Fibroblast of gingiva (primary cell): ENCODE measurements around the gene ASB13.
A peak's percentile ranks its signal among the peaks of the same experiment; 100 is the strongest.

Source experiments
- DNase-seq: peaks from one replicate; pipeline ENCODE4 v3.0.0-alpha.2; 2011; ENCODE audit warnings: low read depth

ASB13 gene

GRCh38 chr10:5669604-5670003 lies 3.2 kb upstream of the ASB13 start:
- DNase-seq, result no peak

- no peak for DNase-seq
These were observed 2.0 kb upstream of the ASB13 start for GRCh38 chr10:5668429-5668828.

- DNase-seq, result no peak
These were observed 641 bp upstream of the ASB13 start for GRCh38 chr10:5666841-5667630.

- DNase-seq, result peak; percentile 89
These were observed 905 bp downstream of the ASB13 start for GRCh38 chr10:5665373-5666007.

GRCh38 chr10:5663692-5664427 lies 2.5 kb downstream of the ASB13 start:
- DNase-seq, result no peak

- no peak for DNase-seq
These were observed 3.5 kb downstream of the ASB13 start for GRCh38 chr10:5662708-5663579.

DNA sequence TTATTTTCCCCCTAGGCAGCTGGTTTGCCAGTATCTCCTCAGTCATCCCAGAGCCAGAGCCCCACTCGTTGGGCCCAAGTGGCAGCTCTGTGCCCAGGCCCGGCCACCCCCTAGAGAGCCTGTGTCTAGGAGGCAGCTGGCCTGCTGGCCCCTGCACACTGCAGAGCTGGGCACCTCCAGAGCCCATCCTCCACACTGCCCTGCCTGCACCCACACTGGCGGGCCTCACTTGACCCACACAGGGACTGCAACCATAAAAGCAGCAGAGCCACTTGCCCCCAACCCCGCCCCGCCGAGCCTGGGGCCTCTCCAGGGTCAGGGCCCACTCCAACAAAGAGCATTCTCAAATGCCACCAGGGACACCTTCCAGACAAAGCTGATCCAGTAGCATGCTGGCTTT lies 5.4 kb downstream of the ASB13 start:
- no peak for DNase-seq

DNA sequence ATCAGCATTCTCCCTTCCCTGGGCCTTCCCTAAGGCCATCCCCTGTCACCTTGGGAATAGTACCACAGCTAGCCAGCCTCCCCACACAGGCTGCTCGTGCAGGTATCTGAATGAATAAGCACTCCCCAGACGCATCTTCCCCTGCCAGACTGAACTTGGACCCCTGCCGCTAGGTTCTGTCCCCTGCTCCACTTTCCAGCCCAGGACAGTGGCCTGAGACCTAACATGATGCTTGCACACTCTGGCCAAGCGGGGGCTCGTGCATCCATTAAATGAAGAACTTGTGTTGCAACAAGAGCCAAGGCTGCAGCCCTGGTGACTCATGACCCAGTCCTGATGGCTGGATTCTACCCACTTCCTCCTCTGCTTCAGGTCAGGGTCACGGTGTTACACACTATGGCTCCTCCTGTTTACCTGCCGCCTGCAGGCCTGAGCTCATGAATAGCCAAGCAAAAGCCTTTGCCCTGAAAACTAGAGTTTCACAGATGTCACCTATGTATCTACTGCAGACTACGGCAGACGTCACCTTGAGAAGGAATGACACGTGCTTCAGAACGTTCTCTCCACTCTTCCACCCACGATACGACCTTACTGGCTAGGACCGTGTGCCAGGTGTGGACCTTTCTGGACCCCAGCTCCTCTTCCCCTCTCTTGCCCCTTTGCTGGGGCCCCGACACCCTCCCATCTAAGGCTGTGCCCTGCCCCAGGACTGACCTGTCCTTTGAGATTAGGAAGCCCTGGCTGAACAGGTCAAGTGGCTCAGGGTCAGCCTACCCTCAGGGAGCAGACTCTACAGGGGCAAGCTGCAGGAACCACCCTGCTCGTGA lies 6.5 kb downstream of the ASB13 start:
- DNase-seq, result peak; percentile 55

DNA sequence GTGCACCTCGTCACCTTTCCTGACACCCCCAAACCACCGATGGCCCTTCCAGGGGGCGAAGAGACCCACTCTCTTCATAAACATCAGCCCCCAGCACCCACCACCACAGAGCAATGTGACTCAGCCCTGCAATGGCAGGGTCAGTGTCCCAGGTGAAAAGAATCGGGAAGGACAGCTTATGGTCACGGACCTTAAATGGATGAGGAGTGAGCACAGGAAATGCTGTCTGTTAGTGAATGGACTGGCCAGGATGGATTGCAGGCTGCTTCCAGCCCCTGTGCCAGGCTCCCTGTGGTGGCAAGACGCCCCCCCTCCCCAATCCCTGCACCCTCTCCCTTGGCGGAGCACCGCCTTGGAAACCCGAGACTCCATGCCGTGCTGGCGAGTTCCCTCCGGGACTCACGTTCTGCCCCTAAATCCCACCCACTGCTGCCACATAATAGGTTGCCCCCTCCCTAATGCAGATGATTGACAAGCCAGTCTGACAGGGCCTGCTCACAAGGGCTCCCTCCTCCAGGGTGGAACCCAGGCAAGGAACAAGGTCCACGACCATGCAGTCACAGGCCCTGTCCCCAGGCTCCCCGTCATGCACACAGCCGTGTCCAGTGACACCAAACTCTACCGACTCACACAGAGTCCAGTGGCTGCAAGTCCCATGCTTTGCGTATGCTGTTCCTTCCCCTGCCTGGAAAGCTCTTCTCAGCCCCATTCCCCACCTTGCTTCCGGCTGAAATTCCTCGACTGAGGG lies 7.3 kb downstream of the ASB13 start:
- DNase-seq, result no peak

DNA sequence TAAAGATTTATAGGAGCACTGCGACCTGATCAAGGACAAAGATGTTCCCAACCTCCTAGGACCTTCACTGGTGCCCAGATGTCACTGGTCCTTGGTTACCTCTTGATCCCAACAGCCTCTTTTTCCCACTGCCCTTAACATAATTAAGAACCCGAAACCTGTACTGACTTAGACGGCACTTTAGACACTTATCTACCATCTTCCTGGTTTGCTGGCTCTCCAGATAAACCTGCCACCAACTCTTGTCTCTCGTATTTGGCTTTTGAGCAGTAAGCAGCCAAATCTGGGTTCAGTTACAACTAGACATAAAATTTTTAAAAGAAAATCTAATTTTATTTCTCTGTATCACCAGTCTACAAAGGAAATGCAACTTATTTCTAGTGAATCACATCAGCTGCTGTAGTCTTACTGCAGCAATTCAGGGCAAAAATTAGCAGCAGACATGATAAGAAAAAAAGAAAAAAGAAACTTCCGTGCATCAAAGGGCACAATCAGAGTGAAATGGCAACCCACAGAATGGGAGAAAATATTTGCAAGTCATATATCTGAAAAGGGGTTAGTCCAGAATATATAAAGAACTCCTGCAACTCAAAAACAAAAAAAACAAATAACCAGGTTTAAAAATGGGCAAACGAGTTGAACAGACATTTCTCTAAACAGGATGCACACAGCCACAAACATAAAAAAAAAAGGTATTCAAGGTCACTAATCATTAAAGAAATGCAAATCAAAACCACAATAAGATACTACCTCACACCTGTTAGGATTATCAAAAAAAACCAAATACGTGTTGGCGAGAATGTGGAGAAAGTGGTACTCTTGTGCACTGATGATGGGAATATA lies 9.4 kb downstream of the ASB13 start:
- DNase-seq, result no peak

DNA sequence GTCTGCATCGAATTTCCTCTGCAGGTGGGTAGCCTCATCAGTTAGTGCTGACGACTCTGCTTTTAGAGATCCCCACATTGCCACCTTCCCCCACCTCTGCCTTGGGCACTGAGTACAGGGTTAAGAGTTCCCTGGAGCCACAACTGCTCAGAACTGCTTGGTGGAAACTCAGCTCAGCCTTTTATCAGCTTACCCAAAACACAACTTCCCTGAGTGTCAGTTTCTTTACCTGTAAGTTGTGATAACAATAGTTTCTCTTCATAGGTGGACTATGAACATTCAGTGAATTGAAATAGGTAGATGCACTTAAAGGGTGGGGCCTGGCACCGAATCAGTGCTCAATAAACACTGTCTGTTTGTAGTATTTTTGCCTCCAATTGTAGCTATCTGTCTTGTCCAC lies 11.3 kb downstream of the ASB13 start:
- no peak for DNase-seq

GRCh38 chr10:5654218-5654755 lies 12.1 kb downstream of the ASB13 start:
- DNase-seq, result no peak

- DNase-seq, result no peak
These were observed 13.6 kb downstream of the ASB13 start for GRCh38 chr10:5652746-5653145.

GRCh38 chr10:5651388-5651764 lies 15.0 kb downstream of the ASB13 start:
- DNase-seq, result no peak

DNA sequence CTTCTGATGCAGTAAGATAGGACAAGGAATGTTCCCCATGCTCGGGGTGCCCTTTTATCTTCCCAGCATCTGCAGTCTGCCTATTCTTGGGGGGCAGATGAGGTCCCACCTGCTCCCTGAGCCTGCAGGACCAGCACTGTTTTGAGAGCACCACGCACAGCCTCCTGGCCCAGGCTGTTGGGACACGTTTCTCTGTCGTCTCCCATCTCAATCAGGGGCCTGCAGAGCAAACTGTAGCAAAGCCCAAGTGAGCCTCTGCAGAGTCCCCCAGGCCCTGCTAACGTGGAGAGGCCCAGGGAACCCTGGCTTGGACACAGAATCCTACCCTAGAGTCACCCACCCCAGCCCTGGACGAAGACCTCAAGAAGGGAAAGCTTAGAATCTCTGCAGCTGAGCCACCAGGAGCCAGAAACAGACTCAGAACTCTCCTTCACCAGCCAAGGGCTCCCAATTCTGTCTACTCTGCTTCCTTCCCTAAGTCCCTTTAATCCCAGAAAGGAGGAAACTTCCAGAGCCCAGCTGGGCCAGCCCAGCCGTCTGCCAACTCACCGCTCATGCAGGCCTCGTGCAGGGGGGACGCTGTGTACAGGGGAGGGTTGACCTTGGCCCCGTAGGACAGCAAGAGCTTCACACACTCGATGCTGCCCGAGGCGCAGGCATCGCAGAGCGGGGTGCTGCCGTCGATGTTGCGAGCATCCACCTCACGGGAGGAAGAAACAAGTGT lies 15.6 kb downstream of the ASB13 start:
- no peak for DNase-seq

DNA sequence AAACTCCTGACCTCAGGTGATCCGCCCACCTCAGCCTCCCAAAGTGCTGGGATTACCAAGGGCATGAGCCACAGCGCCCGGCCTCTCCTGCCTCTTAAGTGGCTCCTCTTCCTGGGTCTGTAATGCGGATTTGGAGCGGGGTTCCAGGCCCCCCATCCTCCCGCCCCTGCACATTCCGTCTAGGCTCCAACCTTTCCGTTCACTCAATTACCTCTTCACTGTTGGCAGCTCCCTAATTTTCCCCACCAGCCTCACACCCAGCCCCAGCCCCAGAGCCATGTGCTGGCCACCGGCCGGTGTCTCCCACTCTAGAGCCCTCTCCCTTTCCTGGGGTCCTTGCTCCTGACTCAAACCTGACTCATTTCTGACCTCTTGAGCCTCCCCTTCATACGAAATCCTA lies 16.6 kb downstream of the ASB13 start:
- DNase-seq, result no peak

- no peak for DNase-seq
These were observed 17.6 kb downstream of the ASB13 start for GRCh38 chr10:5648494-5649457.
